Fibroblast of villous mesenchyme (primary cell): Measurements from ENCODE around the gene MAGI2. TPM values are rescaled to one million over a fixed set of nuclear protein-coding genes. Genes with fewer than 3 reads are reported as not detected.
A peak's percentile ranks its signal among the peaks of the same experiment; 100 is the strongest.

Source experiments
- DNase-seq: peaks from one replicate; pipeline ENCODE4 v3.0.0-alpha.2; 2010; ENCODE audit warnings: low read depth
- H3K4me3 ChIP-seq: 2 replicates; pipeline ENCODE4 v1.5.1; 2011; ENCODE audit warnings: low read depth, mild to moderate bottlenecking, low read length
- CTCF ChIP-seq: IDR thresholded peaks from 2 replicates; pipeline ENCODE4 v1.5.1; 2012; ENCODE audit warnings: low read depth, mild to moderate bottlenecking, low read length; ENCODE audit not compliant: insufficient read depth
- total RNA-seq: library from RNA; depleted of rRNA; stranded (reverse); fragments of >200 nt; gene quantifications from 2 replicates; pipeline ENCODE4 v1.2.3, GENCODE V29; 2012

Gene MAGI2
- total RNA-seq, 1 donor = 24.6 TPM

GRCh38 chr7:77983973-77984372, 1469.5 kb downstream of the MAGI2 start:
- DNase-seq = no peak
- TF ChIP-seq CTCF = no peak
- no peak overlapping the region for H3K4me3 ChIP-seq

GRCh38 chr7:77982926-77983550, 1470.4 kb downstream of the MAGI2 start:
- no peak for TF ChIP-seq CTCF
- peak; percentile 82 for DNase-seq
- H3K4me3 ChIP-seq = no peak overlapping the region

- H3K4me3 ChIP-seq = no peak overlapping the region
- no peak for DNase-seq
- TF ChIP-seq CTCF = no peak
These were observed 1473.3 kb downstream of the MAGI2 start for GRCh38 chr7:77980087-77980713.

- no peak overlapping the region for H3K4me3 ChIP-seq
- peak; percentile 8 for DNase-seq
- no peak for TF ChIP-seq CTCF
These were observed 1474.2 kb downstream of the MAGI2 start for GRCh38 chr7:77979219-77979618.

- no peak for DNase-seq
These were observed 1477.6 kb downstream of the MAGI2 start for GRCh38 chr7:77975672-77976480.

GRCh38 chr7:77971726-77972125, 1481.7 kb downstream of the MAGI2 start:
- DNase-seq = no peak
- no peak for TF ChIP-seq CTCF

More at GRCh38 chr7:77975672-77976480, 1477.6 kb downstream of the MAGI2 start:
- TF ChIP-seq CTCF = no peak
- H3K4me3 ChIP-seq = no peak overlapping the region

More at GRCh38 chr7:77971726-77972125, 1481.7 kb downstream of the MAGI2 start:
- H3K4me3 ChIP-seq = no peak overlapping the region
